Natural killer cell (primary cell): ENCODE results near the gene SMIM11. TPM values are rescaled to one million over a fixed set of nuclear protein-coding genes. Genes with fewer than 3 reads are reported as not detected.
"Not testable (repeated sequence)": the region's sequence is repeated elsewhere in the genome, so short reads cannot be mapped to it uniquely, and the experiment has no call there.

ENCODE experiments used
- ATAC-seq, 3 donors: fragments of 150-1000 bp in 2 of 3; fragments of 200-7000 bp in 1 of 3; cut with Tn5 transposase; 1 replicate in 1 of 3; 2 replicates in 2 of 3; pipeline ENCODE4 v1.10.0; 2021; ENCODE audit warnings: mild to moderate bottlenecking in 2 of 3, moderate library complexity in 2 of 3
- DNase-seq, 2 donors: peaks; one replicate each; pipeline versions ENCODE4 v3.0.0 to v3.0.0-alpha.2; 2013 to 2021; ENCODE audit warnings: mixed read lengths in 1 of 2
- H3K27ac ChIP-seq: one replicate; pipeline ENCODE4 v1.5.1; 2013; ENCODE audit warnings: mild to moderate bottlenecking, low read length
- H3K27me3 ChIP-seq: one replicate; pipeline ENCODE4 v1.6.1; 2013; ENCODE audit warnings: low read length; ENCODE audit not compliant: control insufficient read depth, insufficient read depth
- H3K36me3 ChIP-seq: one replicate; pipeline ENCODE4 v1.6.1; 2013; ENCODE audit warnings: low read length; ENCODE audit not compliant: control insufficient read depth, insufficient read depth
- H3K4me1 ChIP-seq: one replicate; pipeline ENCODE4 v1.6.1; 2013; ENCODE audit warnings: low read length; ENCODE audit not compliant: control insufficient read depth, insufficient read depth
- H3K4me3 ChIP-seq: one replicate; pipeline ENCODE4 v1.5.1; 2013; ENCODE audit warnings: low read length
- H3K9me3 ChIP-seq: one replicate; pipeline ENCODE4 v1.6.1; 2013; ENCODE audit warnings: low read length; ENCODE audit not compliant: control insufficient read depth, insufficient read depth
- H3K27ac Mint-ChIP-seq, 2 donors: one replicate each; pipeline ENCODE4 v1.8.0; 2022; ENCODE audit warnings: mild to moderate bottlenecking in 2 of 2, mixed read lengths in 2 of 2, moderate library complexity in 1 of 2
- H3K27me3 Mint-ChIP-seq, 2 donors: one replicate each; pipeline ENCODE4 v1.8.0; 2022; ENCODE audit warnings: low read depth in 2 of 2, mixed read lengths in 2 of 2
- H3K36me3 Mint-ChIP-seq: one replicate; pipeline ENCODE4 v1.8.0; 2022; ENCODE audit warnings: mixed read lengths
- H3K4me1 Mint-ChIP-seq, 2 donors: one replicate each; pipeline ENCODE4 v1.8.0; 2022; ENCODE audit warnings: mixed read lengths in 2 of 2
- H3K4me3 Mint-ChIP-seq: one replicate; pipeline ENCODE4 v1.8.0; 2022; ENCODE audit warnings: mild to moderate bottlenecking, moderate library complexity, mixed read lengths
- H3K9me3 Mint-ChIP-seq, 2 donors: one replicate each; pipeline ENCODE4 v1.8.0; 2022; ENCODE audit warnings: mixed read lengths in 2 of 2
- CTCF ChIP-seq: fragments of 200-600 bp; IDR thresholded peaks from one replicate; pipeline ENCODE4 v1.8.0; 2022; ENCODE audit warnings: antibody characterized with exemption
- WGBS: methylation state at CpG from one replicate; pipeline ENCODE4 v1.1.7; 2013; ENCODE audit warnings: missing lambda C conversion rate; ENCODE audit not compliant: insufficient coverage; 5-methylcytosine and 5-hydroxymethylcytosine counted together
- intact Hi-C: fragments of 100-400 bp; cut with micrococcal nuclease; formaldehyde crosslinking; loops from one replicate; pipeline ENCODE4 v1.14.2; 2022
- total RNA-seq, 4 donors: library from RNA; stranded (reverse); fragments of 120-200 nt in 1 of 4; gene quantifications; one replicate each; pipeline versions ENCODE4 v1.2.3 to v1.2.4, GENCODE V29; 2013 to 2022

Gene SMIM11
- total RNA-seq, 3 donors from 2014 or later (not counting 1 experiment from before 2014, with no cell fraction given) = 1.0 to 16.3 (median 1.5) TPM

DNA sequence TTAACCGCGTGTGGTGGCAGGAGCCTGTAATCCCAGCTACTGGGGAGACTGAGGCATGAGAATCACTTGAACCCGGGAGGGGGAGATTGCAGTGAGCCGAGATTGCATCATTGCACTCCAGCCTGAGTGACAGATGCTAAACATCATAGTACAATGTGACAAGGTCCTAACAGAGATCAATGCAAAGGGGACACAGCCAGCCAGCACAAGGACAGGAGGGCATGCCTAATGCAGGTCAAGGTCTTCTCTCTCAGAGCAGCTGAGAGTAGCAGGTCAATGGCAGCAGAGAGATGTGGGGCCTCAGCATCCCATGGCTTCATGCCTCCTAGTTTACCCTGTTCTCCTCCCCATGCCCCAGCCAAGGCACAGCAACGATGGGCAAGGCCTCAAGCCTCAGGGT, 3.0 kb upstream of the SMIM11 start:
- H3K9me3 Mint-ChIP-seq = no peaks in the 10 kb centered on the region
- Histone ChIP-seq H3K9me3 (no peaks in the 10 kb centered on the region), H3K36me3 (no peaks in the 10 kb centered on the region), H3K27ac (no peak overlapping the region), H3K4me3 (no peak overlapping the region), H3K4me1 (no peaks in the 10 kb centered on the region), H3K27me3 (no peaks in the 10 kb centered on the region)
- H3K4me3 Mint-ChIP-seq = no peak overlapping the region
- no peaks in the 10 kb centered on the region for H3K36me3 Mint-ChIP-seq
- peaks cover 7 to 24% of the 10 kb centered on the region in 2 donors for H3K27me3 Mint-ChIP-seq
- ATAC-seq = no peak
- H3K4me1 Mint-ChIP-seq = no peaks in the 10 kb centered on the region
- H3K27ac Mint-ChIP-seq = no peak overlapping the region
- intact Hi-C loops = no loop called here
- WGBS = 85% methylated on average over 5 of the region's 5 CpGs
- TF ChIP-seq CTCF = no peak
- DNase-seq = no peak

DNA sequence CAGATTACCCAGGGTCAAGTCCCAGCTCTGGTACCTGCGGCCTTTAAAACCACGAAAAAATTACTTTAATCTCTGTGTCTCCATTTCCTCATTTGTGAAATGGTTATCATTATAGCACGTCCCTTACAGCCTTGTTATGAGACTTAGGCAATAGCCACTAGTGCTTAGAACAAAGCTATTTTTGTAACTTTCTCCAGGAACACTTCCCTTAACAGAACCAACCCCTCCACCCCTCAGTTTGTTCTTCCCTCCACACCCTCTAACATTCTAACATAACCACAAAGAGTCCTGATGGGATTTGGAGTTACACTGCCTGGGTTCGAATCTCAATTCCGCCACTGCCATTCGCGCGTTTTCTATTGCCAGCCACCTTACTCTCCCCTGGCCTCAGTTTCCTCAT, 845 bp upstream of the SMIM11 start:
- H3K27ac ChIP-seq, H3K9me3 Mint-ChIP-seq, H3K4me3 ChIP-seq, DNase-seq, intact Hi-C loops, H3K4me3 Mint-ChIP-seq, H3K27ac Mint-ChIP-seq, H3K9me3 ChIP-seq, H3K4me1 ChIP-seq, H3K27me3 ChIP-seq, H3K36me3 ChIP-seq, H3K4me1 Mint-ChIP-seq, ATAC-seq, H3K36me3 Mint-ChIP-seq: not testable (repeated sequence)
- no CpG with 5 or more reads among the region's 8 CpGs for WGBS
- peaks cover 4 to 14% of the 10 kb centered on the region in 2 donors for H3K27me3 Mint-ChIP-seq

- H3K9me3 ChIP-seq, H3K9me3 Mint-ChIP-seq, H3K27ac Mint-ChIP-seq, H3K27me3 ChIP-seq, DNase-seq, H3K4me1 Mint-ChIP-seq, H3K27ac ChIP-seq, H3K36me3 ChIP-seq, H3K4me3 Mint-ChIP-seq, intact Hi-C loops, H3K4me1 ChIP-seq, H3K4me3 ChIP-seq, H3K27me3 Mint-ChIP-seq, H3K36me3 Mint-ChIP-seq: not testable (repeated sequence)
- peak; percentile 74 to 79 (median 76) for ATAC-seq
- whole genome bisulfite sequencing = no CpG with 5 or more reads among the region's 33 CpGs
Measured at GRCh38 chr21:34375619-34375972, 289 bp downstream of the SMIM11 start.

DNA sequence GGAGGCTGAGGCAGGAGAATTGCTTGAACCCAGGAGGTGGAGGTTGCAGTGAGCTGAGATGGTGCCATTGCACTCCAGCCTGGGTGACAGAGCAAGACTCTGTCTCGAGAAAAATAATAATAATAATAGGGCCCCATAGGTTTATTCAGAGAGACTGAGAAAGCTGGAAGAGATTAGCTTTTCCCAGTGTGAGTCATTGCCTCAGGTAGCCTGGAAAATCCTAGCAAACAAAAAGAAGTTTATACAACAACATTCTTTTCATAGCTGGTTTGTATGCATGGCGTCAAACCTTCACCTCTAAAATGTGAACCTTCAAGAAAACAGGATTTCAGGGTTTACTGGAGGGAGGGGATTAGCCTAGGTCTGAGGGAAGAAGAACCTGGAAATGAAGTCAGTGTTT, 7.8 kb downstream of the SMIM11 start:
- H3K4me3 ChIP-seq, H3K9me3 ChIP-seq, H3K4me3 Mint-ChIP-seq, H3K27me3 Mint-ChIP-seq, H3K27ac Mint-ChIP-seq, H3K9me3 Mint-ChIP-seq, intact Hi-C loops, H3K36me3 Mint-ChIP-seq, H3K27ac ChIP-seq, H3K36me3 ChIP-seq, H3K4me1 Mint-ChIP-seq, ATAC-seq, H3K27me3 ChIP-seq, DNase-seq, H3K4me1 ChIP-seq: not testable (repeated sequence)
- WGBS = no CpG with 5 or more reads among the region's 2 CpGs

DNA sequence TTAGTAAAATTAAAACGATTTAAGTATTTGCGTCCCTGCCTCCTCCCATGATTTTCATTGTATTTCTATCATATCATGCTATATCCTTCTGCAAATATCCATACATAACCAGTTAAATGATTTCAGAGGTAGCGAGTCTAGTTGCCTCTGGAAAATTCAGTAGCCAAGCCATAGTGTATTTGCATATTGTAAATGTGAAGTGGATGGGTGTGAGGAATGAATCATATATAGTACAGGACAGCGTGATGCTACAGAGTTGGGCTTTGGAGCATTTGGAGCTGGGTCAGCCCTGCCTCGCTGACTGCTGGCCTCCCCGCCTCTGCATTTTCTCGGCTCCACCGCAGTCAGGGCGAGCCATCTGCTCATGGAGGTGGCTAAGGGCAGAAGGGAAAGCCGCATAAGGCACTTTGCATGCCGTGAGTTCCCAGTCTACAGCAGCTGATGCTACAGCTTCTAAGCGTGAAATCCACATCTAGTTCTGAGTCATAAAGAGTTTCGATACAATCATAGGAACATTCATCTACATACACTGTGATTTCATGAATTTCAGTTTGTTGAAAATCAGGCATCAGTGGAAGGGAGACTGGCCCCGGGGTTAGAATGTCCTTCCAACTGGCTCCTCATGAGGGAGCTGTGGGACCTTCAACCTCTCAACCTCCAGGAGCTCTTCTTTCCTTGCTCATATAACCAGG, 8.6 kb downstream of the SMIM11 start:
- H3K4me3 ChIP-seq, H3K4me3 Mint-ChIP-seq, H3K4me1 ChIP-seq, intact Hi-C loops, H3K27me3 ChIP-seq, H3K36me3 Mint-ChIP-seq, H3K4me1 Mint-ChIP-seq, H3K36me3 ChIP-seq, H3K27ac Mint-ChIP-seq, ATAC-seq, H3K27ac ChIP-seq, DNase-seq, H3K27me3 Mint-ChIP-seq, H3K9me3 Mint-ChIP-seq, H3K9me3 ChIP-seq: not testable (repeated sequence)
- WGBS = no CpG with 5 or more reads among the region's 14 CpGs

GRCh38 chr21:34400522-34400921, 25.2 kb downstream of the SMIM11 start:
- H3K9me3 ChIP-seq, ATAC-seq, H3K4me1 ChIP-seq, H3K36me3 Mint-ChIP-seq, H3K36me3 ChIP-seq, H3K27me3 ChIP-seq, H3K4me3 ChIP-seq, DNase-seq, H3K27me3 Mint-ChIP-seq, H3K4me1 Mint-ChIP-seq, H3K9me3 Mint-ChIP-seq, intact Hi-C loops, H3K27ac Mint-ChIP-seq, H3K4me3 Mint-ChIP-seq, H3K27ac ChIP-seq: not testable (repeated sequence)
- WGBS = no CpG with 5 or more reads among the region's 5 CpGs

DNA sequence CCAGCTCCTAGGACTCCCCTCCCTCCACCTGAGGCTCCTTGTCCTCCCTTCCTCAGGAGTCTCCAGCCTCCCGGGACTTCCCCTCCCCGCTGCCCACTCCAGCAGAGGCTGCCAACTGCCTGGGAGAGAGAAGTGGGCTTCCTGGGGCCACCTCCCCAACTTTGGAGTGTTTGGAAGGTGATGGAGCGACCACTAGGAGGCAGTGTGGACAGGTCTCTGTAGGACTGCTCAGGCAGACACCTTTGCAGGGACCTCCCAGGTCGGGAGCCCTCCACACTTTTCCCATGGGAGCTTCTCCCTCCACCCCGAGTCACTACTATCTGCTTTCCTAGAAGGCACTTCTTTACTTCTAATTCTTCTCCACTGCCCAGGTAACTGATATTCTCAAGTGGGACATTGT, 29.4 kb downstream of the SMIM11 start:
- H3K36me3 ChIP-seq, ATAC-seq, DNase-seq, H3K27ac ChIP-seq, H3K36me3 Mint-ChIP-seq, H3K27me3 Mint-ChIP-seq, H3K9me3 ChIP-seq, H3K4me3 Mint-ChIP-seq, H3K4me1 ChIP-seq, H3K4me1 Mint-ChIP-seq, H3K27ac Mint-ChIP-seq, H3K27me3 ChIP-seq, H3K4me3 ChIP-seq, H3K9me3 Mint-ChIP-seq, intact Hi-C loops: not testable (repeated sequence)
- no CpG with 5 or more reads among the region's 5 CpGs for WGBS
